ENCODE results near the gene ANP32A.
"Not testable (repeated sequence)": the region's sequence is repeated elsewhere in the genome, so short reads cannot be mapped to it uniquely, and the experiment has no call there.

ANP32A gene

GRCh38 chr15:68774521-68775235 is 46.0 kb downstream of the ANP32A start:
- DNase-seq, result no peak
- Mint-ChIP-seq H3K4me3 (no peak overlapping the region), H3K27me3 (no peaks in the 10 kb centered on the region), H3K36me3 (ENCODE audit: low read depth) (peaks cover 15% of the 10 kb centered on the region), H3K27ac (no peak overlapping the region), H3K4me1 (peaks cover 5% of the 10 kb centered on the region), H3K9me3 (no peaks in the 10 kb centered on the region)
- no peak for ATAC-seq

DNA sequence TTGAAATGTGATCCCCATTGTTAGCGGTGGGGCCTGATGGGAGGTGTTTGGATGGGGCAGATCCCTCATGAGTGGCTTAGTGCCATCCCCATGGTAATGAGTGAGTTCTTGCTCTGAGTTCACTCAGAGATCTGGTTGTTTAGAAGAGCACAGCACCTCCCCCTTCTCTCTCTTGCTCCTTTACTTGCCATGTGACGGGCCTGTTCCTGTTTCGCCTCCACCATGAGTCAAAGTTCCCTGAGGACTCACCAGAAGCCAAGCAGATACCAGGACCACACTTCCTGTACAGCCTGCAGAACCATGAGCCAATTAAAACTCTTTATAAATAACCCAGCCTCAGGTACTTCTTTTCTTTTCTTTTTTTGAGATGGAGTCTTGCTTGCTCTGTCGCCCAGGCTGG is 46.6 kb downstream of the ANP32A start:
- H3K4me3 Mint-ChIP-seq, result no peak overlapping the region
- H3K27ac Mint-ChIP-seq, result no peak overlapping the region
- H3K4me1 Mint-ChIP-seq, result peaks cover 5% of the 10 kb centered on the region
- peaks cover 2% of the 10 kb centered on the region for H3K27me3 Mint-ChIP-seq
- no peak for DNase-seq
- ATAC-seq, result no peak
- H3K36me3 Mint-ChIP-seq (ENCODE audit: low read depth), result peaks cover 15% of the 10 kb centered on the region
- H3K9me3 Mint-ChIP-seq, result no peaks in the 10 kb centered on the region

GRCh38 chr15:68773036-68773435 is 47.7 kb downstream of the ANP32A start:
- no peak overlapping the region for H3K27ac Mint-ChIP-seq
- peaks cover 8% of the 10 kb centered on the region for H3K4me1 Mint-ChIP-seq
- no peaks in the 10 kb centered on the region for H3K9me3 Mint-ChIP-seq
- ATAC-seq (no peak), DNase-seq (no peak)
- peaks cover 9% of the 10 kb centered on the region for H3K36me3 Mint-ChIP-seq (ENCODE audit: low read depth)
- H3K4me3 Mint-ChIP-seq, result no peak overlapping the region
- H3K27me3 Mint-ChIP-seq, result peaks cover 2% of the 10 kb centered on the region

DNA sequence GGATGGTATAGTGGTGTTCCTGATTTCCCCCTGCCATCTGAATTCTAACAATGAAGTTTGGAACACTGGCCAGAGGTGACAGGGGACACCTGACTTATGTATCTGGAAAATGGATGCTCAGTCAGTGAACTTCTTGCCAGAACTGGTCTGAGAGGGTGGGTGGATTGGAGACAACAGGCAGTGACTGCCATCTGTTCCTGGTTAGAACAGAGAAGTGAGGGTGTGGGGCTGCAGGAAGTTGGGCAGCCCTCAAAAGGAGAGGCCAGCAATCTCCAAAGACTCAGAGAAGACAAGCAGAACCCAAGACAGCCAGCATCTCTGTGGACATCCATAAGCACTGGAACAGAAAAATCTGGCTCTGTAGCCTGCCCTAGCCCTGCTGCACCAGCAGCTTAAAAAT is 50.5 kb downstream of the ANP32A start:
- Mint-ChIP-seq H3K4me1 (peaks cover 8% of the 10 kb centered on the region), H3K9me3 (no peaks in the 10 kb centered on the region), H3K4me3 (no peak overlapping the region), H3K27me3 (peaks cover 4% of the 10 kb centered on the region), H3K36me3 (ENCODE audit: low read depth) (no peaks in the 10 kb centered on the region), H3K27ac (no peak overlapping the region)
- DNase-seq (no peak), ATAC-seq (no peak)

GRCh38 chr15:68769702-68770101 is 51.0 kb downstream of the ANP32A start:
- peaks cover 8% of the 10 kb centered on the region for H3K4me1 Mint-ChIP-seq
- H3K27me3 Mint-ChIP-seq, result peaks cover 4% of the 10 kb centered on the region

DNA sequence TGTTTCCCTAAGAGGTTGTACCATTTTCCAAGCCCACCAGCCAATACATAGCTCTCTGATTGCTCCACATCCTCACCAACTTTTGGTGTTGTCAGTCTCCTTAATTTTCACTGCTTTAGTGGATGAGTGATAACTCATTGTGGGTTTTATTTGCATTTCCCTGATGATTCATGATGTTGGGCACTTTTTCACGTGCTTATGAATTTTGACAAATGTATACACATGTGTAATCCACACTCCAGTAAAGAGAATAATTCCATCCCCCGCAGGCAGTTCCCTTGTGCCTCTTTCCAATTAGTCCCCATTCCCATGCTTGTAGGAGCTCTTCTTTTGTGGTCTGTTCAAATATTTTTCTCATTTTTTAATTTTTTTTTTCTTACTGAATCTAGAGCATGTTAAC is 52.4 kb downstream of the ANP32A start:
- no peaks in the 10 kb centered on the region for H3K36me3 Mint-ChIP-seq (ENCODE audit: low read depth)
- DNase-seq (no peak), ATAC-seq (peak; percentile 33)
- peaks cover 3% of the 10 kb centered on the region for H3K4me1 Mint-ChIP-seq
- no peaks in the 10 kb centered on the region for H3K9me3 Mint-ChIP-seq
- no peak overlapping the region for H3K4me3 Mint-ChIP-seq
- no peak overlapping the region for H3K27ac Mint-ChIP-seq
- H3K27me3 Mint-ChIP-seq, result peaks cover 7% of the 10 kb centered on the region

More at GRCh38 chr15:68769702-68770101, 51.0 kb downstream of the ANP32A start:
- H3K36me3 Mint-ChIP-seq (ENCODE audit: low read depth), result no peaks in the 10 kb centered on the region
- ATAC-seq (no peak), DNase-seq (no peak)
- H3K27ac Mint-ChIP-seq, result no peak overlapping the region
- no peaks in the 10 kb centered on the region for H3K9me3 Mint-ChIP-seq
- H3K4me3 Mint-ChIP-seq, result no peak overlapping the region

- Mint-ChIP-seq H3K4me1 (peaks cover 3% of the 10 kb centered on the region), H3K36me3 (ENCODE audit: low read depth) (no peaks in the 10 kb centered on the region), H3K9me3 (no peaks in the 10 kb centered on the region), H3K4me3 (no peak overlapping the region), H3K27ac (no peak overlapping the region), H3K27me3 (peaks cover 7% of the 10 kb centered on the region)
- DNase-seq (no peak), ATAC-seq (no peak)
Observed at GRCh38 chr15:68767833-68768232, 52.9 kb downstream of the ANP32A start.

DNA sequence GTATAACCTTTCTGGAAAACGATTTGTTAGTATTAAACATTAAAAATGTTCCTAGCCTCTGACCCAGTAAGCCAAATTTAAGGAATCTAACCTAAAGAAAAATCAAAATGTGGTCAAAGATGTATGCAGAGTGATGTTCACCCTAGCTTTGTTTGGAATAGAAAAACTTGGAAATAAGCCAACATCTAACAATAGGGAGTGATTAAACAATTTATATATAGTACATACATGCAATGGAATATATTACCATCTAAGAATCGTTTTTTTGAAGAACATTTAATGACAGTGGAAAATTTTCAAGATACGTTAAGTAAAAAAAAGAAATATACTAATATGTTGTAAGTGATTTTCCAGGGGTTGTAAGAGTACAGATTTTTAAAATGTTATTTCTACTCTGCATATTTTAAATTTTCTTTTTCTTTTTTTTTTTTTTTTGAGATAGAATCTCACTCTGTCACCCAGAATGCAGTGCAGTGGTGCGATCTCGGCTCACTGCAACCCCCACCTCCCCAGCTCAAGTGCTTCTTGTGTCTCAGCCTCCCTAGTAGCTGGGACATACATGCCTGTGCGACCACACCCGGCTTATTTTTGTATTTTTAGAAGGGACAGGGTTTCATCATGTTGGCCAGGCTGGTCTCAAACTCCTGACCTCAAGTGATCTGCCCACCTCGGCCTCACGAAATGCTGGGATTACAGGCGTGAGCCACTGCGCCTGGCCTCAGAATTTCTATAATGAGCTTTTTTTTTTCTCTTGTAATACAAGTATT is 54.9 kb downstream of the ANP32A start:
- H3K9me3 Mint-ChIP-seq, result no peaks in the 10 kb centered on the region
- no peak for DNase-seq

GRCh38 chr15:68764090-68764489 is 56.6 kb downstream of the ANP32A start:
- DNase-seq (no peak), ATAC-seq (no peak)
- no peaks in the 10 kb centered on the region for H3K9me3 Mint-ChIP-seq
- H3K4me3 Mint-ChIP-seq, result no peak overlapping the region
- no peaks in the 10 kb centered on the region for H3K36me3 Mint-ChIP-seq (ENCODE audit: low read depth)
- no peak overlapping the region for H3K27ac Mint-ChIP-seq
- H3K27me3 Mint-ChIP-seq, result peaks cover 8% of the 10 kb centered on the region
- H3K4me1 Mint-ChIP-seq, result peaks cover 3% of the 10 kb centered on the region

More for the DNA sequence above, 54.9 kb downstream of the ANP32A start:
- peaks cover 3% of the 10 kb centered on the region for H3K4me1 Mint-ChIP-seq
- no peaks in the 10 kb centered on the region for H3K36me3 Mint-ChIP-seq (ENCODE audit: low read depth)
- H3K4me3 Mint-ChIP-seq, result no peak overlapping the region
- no peak for ATAC-seq
- H3K27me3 Mint-ChIP-seq, result peaks cover 8% of the 10 kb centered on the region
- no peak overlapping the region for H3K27ac Mint-ChIP-seq

GRCh38 chr15:68763063-68763462 is 57.6 kb downstream of the ANP32A start:
- ATAC-seq, result no peak
- no peaks in the 10 kb centered on the region for H3K4me1 Mint-ChIP-seq
- DNase-seq, result no peak
- H3K27me3 Mint-ChIP-seq, result peaks cover 8% of the 10 kb centered on the region
- H3K36me3 Mint-ChIP-seq (ENCODE audit: low read depth), result no peaks in the 10 kb centered on the region
- no peaks in the 10 kb centered on the region for H3K9me3 Mint-ChIP-seq
- H3K4me3 Mint-ChIP-seq, result no peak overlapping the region
- no peak overlapping the region for H3K27ac Mint-ChIP-seq

GRCh38 chr15:68759982-68760579 is 60.6 kb downstream of the ANP32A start:
- peaks cover 11% of the 10 kb centered on the region for H3K27me3 Mint-ChIP-seq
- H3K36me3 Mint-ChIP-seq (ENCODE audit: low read depth); ATAC-seq; H3K9me3 Mint-ChIP-seq; H3K4me3 Mint-ChIP-seq; DNase-seq; H3K27ac Mint-ChIP-seq; H3K4me1 Mint-ChIP-seq: not testable (repeated sequence)

GRCh38 chr15:68755731-68756130 is 65.0 kb downstream of the ANP32A start:
- no peak for ATAC-seq
- no peaks in the 10 kb centered on the region for H3K9me3 Mint-ChIP-seq
- no peak overlapping the region for H3K27ac Mint-ChIP-seq
- H3K4me1 Mint-ChIP-seq, result peaks cover 8% of the 10 kb centered on the region
- no peak for DNase-seq
- H3K27me3 Mint-ChIP-seq, result peaks cover 6% of the 10 kb centered on the region
- H3K4me3 Mint-ChIP-seq, result no peak overlapping the region
- no peaks in the 10 kb centered on the region for H3K36me3 Mint-ChIP-seq (ENCODE audit: low read depth)

DNA sequence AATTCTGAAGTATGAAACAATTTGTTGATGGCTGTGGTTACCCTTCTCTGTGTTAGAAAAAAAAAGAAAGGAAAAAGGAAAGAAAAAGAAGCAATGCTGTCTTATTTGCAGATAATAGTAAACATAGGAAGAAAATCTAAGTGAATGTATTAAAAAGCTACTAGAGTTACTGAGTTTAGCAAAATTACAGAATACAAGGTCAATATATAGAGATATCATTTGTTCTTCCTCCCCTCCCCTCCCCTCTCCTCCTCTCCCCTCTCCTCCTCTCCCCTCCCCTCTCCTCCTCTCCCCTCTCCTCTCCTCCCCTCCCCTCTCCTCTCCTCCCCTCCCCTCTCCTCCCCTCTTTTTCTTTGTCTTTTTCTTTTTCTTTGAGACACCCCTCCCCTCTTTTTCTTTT is 69.1 kb downstream of the ANP32A start:
- no peak for ATAC-seq
- peaks cover 8% of the 10 kb centered on the region for H3K4me1 Mint-ChIP-seq
- no peaks in the 10 kb centered on the region for H3K9me3 Mint-ChIP-seq
- peaks cover 4% of the 10 kb centered on the region for H3K27me3 Mint-ChIP-seq
- DNase-seq, result no peak
- H3K4me3 Mint-ChIP-seq, result no peak overlapping the region
- H3K36me3 Mint-ChIP-seq (ENCODE audit: low read depth), result no peaks in the 10 kb centered on the region
- H3K27ac Mint-ChIP-seq, result no peak overlapping the region

GRCh38 chr15:68749793-68750192 is 70.9 kb downstream of the ANP32A start:
- Mint-ChIP-seq H3K27ac (no peak overlapping the region), H3K4me3 (no peak overlapping the region), H3K27me3 (no peaks in the 10 kb centered on the region), H3K9me3 (no peaks in the 10 kb centered on the region), H3K4me1 (peaks cover 5% of the 10 kb centered on the region), H3K36me3 (ENCODE audit: low read depth) (no peaks in the 10 kb centered on the region)
- DNase-seq (no peak), ATAC-seq (no peak)

DNA sequence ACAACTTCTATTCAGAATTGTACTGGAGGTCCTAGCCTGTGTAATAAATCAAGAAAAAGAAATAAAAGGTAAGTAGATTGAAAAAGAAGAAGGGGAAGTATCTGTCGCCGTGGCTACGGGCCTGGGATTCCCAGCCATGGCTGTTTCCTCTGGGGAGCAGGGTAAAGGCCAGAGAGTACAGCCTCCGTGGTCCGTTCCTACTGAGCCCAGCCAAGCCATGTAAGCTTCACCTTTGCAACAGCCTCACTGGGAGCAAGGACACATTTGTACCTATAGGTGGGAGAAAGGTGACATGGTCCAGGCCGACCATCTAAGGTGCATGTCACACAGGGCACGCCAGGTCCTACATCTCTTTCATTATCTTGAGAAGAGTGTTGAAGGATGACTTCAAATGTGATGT is 71.3 kb downstream of the ANP32A start:
- Mint-ChIP-seq H3K4me1 (peaks cover 2% of the 10 kb centered on the region), H3K4me3 (no peak overlapping the region), H3K9me3 (no peaks in the 10 kb centered on the region), H3K27me3 (no peaks in the 10 kb centered on the region), H3K36me3 (ENCODE audit: low read depth) (no peaks in the 10 kb centered on the region), H3K27ac (no peak overlapping the region)
- no peak for ATAC-seq
- DNase-seq, result no peak

All from activated naive CD8-positive, alpha-beta T cell treated with anti-CD3 and anti-CD28 coated beads, Interleukin-2, amount 50 U/mL, for 24 hours (primary cell).